ENCODE results near the gene CBX4.
A peak's percentile ranks its signal among the peaks of the same experiment; 100 is the strongest.

The CBX4 gene

DNA sequence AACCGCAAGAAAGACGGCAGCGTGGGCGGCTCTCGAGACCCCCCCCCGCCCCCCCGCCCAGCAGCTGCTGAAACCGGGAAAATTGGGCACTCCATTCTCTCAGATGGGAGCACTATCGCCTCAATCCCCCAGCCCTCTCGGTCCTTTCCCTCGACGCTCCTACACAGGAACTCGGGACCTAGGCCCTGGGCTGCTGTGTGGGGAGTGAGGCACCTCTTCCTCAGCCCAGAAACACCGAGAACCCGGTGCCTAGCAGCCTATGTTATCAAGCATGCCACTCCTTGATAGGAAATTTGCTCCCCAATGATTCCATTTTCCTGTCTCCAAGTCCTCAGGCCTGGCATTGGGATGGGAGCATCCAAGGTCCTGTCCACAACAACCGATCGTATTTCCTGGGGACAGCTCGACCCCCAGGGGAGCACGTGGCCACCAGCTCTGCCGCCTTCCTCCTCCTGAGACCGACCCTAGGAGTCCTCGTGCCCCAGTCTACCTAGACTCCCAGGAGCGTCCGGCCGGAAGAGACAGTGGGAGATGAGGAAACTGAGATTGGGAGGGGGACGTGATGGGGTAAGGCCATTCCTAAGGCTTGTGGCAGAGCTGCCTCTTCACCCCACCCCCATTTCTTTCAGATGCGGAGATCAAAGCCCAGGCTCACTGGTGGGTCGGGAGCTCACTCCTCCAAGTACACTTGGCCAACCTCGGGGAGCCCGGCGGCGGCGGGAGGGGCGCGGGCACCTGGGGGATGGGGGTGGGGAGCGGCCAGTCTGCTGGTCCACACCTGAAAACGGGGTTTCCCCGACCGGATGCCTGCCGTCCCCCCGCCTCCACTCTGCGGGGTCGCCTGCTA is 24.9 kb downstream of the CBX4 start:
- no peak for DNase-seq (ENCODE audit: low read depth in 3 of 3, low spot score in 1 of 3)

DNA sequence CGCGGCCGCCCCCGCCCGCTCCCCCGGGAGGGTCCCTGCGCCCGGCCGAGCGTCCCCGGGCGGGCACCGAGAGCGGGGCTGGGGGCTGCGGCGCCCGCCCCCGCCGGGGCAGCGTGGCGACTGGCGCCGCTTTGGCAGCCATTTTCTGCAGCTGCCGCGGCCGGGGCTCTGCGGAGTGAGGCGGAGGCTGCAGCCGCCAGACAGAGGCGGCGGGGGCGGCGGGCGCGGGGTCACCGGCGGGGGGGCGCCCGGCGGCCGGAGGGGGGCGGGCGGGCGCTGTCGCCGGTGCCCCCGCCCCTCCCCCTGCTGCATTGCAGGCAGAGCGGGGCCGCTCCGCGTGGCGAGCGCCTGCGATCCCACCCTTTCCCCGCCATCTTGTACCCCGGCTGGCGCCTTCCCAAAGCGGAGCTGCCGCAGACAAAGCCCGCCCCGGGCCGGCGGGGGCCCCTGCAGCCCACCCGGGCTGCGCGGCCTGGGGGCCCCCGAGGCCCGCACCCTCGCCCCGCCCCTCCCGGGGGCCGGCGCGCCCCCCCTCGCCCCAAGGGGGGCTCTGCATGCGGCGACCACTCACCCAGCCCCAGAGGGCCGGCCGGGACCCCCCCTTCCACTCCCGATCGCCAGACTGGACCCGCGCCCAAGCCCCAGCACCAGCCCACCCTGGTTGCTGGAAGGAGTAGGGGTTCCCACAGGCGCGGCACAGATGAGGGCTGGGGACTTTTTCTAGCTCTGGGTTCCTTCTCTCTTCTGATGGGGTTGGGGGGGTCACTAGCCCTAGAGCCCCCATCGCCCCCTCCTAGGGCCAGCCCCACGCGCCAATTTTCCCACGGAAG is 25.7 kb downstream of the CBX4 start:
- no peak for DNase-seq (ENCODE audit: low read depth in 3 of 3, low spot score in 1 of 3)

DNA sequence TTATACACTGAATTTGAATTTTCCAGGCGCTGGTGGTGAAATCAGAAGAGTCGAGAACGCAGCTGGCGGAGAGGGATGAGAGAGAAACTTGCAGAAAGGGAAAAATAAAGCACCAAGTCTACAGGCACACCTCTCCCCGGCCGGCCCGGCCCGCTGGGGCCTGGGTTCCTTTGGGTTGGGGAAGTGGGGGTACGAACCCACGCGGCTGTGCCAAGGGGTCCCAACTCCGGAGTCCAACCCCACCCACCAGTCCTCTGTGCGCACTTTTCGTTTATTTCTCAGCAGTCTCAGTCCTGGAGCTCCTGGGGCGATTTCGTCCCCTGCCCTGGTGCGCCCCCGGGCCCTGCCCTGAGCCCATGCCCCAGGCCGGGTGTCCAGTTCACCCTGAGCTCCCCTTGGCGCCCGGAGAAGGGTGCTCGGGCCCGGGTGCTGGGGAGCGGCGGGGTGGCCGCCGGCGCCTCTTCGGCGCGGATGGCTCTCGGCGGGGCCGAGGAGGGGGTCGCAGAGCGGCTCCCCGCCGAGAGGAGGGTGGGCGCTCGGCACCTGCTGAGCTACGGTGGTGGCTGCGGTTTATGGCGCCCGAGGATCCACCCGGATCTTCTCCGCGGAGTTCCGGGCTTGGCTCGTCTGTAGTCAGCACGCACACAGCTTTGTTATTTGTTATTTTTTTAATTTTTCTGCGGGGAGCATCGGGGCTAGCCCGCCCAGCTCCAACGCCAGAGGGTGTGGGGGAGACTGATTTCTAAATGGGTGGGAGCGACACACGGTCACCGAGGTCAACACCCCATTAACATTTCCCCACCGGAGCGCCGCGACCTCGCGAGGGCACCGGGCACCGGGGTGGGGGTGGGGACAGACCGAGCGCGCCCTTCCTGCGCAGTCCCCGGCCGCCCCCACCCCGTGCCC is 26.6 kb downstream of the CBX4 start:
- no peak for DNase-seq (ENCODE audit: low read depth in 3 of 3, low spot score in 1 of 3)

DNA sequence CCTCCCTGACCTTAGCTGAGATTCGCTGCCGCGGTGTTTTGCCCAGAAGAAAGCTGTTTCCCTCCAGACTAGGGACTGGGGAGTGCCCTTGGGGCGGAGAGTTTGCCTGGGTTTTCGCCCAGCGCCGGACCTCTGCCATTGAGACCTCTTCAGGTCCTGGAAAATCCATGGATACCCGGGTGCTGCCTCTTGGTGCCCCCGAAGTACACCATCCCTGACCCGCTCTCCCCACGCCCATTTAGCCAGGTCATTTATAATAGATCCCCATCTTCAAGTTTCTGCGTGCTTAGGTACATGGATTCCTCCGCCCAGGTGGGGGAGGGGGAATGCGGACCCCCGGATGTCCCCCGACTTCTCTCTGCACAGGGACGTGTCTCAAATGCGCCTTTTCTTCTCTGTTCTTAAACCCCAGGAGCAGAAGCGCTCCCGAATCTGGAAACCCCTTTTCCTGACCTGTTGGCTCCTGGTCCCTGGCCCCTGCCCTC is 27.3 kb downstream of the CBX4 start:
- no peak for DNase-seq (ENCODE audit: low read depth in 3 of 3, low spot score in 1 of 3)

DNA sequence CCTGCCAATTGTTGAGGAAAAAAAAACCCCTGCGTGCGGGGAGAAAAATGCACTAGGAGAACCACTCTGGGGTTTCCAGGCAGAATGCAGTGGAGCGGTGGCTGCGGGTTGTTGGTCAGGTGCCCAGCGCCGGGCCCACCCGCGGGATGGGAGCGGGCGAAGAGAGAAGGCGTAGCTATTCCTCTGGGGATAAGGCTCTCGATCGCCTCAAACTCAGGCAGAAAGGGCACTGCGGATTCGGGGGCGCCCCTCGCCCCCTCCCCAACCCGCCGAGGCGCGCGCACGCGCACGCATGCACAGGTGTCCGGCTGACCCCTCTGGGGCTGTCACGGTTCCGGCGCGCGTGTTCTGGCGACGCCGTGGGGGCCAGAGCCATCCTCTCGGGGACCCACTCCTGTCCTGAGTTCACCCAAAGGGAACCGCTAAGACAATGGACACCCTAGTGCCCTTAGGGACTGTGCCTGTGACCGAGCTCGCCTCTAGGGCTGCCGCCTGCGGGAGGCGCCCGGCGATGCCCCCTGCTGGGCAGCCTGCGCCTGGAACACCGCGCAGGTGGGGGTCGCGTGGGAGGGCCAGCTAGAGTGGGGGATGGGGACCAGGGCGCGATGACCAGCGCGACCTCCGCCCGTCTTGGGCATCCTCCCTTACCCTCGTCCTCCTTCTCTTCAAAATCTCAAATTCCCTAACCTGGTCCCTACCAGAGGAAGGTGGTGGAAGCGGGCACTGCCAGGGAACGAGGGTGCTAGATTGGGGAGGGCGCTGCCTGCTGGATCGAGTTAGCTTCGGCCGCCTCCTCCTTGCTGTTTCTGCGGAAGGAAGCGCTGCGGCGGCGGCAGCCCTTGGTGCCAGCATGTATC is 28.0 kb downstream of the CBX4 start:
- no peak for DNase-seq (ENCODE audit: low read depth in 3 of 3, low spot score in 1 of 3)

DNA sequence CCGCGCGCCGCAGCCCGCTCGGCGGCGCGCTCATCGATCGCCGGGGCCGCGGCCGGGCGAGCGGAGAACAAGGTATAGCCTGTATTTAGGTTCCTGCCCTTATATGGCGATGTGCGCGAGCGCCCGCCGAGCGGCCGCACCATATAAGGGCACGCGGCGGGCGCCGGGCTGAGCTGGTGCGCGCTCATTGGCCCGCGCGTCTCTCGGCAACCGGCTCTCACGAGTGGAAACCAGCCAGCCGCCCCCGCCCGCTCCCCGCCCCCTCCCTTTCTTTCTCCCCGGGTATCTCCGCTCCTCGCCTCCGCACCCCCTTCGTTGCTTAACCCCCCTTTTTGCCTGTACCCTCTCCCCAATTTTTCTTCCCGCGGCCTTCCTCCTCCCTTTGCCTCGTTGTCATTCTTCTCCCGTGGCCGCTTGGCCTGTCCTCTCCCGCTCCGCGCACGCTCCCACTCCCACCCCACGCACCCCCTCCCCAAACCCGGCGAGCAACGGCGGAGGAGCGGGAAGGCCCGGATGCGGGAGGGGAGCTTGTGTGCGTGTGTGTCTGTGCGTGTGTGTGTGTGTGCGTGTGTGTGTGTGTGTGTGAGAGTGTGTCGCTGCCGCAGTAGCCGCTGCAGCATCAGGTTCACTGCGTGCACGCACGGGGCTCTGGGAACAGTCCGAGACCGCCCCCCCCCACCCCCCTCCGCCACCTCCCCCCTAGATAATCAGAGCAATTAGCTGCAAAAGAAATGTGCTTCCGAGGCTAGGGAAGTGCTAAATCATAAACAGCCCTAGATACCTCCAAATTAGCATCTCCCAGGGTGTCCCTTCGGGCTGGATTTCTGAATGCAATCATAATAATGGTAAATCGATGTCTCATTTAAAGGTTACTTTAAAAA is 28.9 kb downstream of the CBX4 start:
- DNase-seq (ENCODE audit: low read depth in 3 of 3, low spot score in 1 of 3), result peak; percentile 50 to 68 (median 62)

DNA sequence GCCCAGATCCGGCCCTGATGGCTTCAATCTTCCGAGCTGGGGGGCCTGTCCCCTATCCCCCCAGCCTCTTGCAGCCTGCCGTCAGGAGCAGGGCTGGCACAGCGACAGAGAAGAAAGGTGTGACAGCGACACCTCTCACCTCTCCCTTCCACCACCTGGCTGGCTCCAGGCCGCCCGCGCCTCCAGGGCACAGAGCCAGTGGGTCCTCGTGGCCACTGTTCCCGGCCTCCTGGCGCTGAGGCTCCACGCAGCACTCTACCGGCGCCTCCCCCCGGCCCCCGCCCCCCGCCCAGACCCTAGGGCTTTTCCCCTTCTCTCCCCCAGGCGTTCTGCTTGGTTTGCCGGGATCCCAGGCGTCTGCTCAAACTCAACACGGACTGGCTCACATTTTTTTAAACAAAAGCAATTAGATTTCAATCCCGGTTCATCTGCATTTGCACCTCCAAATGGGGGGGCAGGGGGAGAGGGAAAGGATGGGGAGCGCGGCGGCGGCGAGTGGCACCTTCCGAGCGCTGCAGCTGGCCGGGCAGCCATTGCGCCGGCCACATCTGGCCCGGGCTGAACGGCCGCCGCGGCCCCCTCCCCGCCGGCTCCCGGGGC is 29.6 kb downstream of the CBX4 start:
- DNase-seq (ENCODE audit: low read depth in 3 of 3, low spot score in 1 of 3), result no peak

DNA sequence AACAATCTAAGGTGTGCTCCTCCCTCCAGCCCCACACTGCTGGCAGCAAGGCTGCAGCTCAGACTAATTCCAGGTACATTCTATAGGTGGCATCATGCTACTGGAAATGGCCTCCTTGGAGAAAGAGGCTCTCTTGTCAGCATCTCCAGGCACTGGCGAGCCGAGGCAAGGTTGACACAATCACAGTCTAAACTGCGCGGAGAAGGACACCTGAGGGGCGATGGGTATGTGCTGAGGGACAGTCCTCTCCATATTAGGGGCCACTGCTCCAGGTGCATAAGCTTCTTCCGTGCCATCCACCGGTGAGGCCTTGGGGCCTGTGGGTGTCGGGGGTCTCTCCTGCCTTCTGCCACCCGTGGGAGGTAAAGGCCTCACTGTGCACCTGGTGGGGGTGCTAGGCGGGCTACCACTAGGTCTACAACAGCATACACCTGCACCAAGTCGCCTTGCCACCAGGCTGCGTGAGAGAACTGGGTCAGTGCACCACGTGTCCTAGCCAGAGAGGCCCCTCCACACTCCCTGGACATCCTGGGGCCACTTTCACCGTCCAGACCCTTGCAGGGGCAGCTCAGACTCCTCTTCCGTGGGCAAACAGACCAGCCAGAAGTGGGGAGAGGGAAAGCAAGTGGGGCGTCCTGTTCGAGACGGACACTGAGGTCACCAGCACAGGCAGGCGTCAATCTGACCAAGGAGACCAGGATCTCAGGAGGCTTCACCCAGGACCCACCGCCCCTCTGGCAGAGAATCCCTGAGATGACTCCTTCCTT is 30.3 kb downstream of the CBX4 start:
- no peak for DNase-seq (ENCODE audit: low read depth in 3 of 3, low spot score in 1 of 3)

DNA sequence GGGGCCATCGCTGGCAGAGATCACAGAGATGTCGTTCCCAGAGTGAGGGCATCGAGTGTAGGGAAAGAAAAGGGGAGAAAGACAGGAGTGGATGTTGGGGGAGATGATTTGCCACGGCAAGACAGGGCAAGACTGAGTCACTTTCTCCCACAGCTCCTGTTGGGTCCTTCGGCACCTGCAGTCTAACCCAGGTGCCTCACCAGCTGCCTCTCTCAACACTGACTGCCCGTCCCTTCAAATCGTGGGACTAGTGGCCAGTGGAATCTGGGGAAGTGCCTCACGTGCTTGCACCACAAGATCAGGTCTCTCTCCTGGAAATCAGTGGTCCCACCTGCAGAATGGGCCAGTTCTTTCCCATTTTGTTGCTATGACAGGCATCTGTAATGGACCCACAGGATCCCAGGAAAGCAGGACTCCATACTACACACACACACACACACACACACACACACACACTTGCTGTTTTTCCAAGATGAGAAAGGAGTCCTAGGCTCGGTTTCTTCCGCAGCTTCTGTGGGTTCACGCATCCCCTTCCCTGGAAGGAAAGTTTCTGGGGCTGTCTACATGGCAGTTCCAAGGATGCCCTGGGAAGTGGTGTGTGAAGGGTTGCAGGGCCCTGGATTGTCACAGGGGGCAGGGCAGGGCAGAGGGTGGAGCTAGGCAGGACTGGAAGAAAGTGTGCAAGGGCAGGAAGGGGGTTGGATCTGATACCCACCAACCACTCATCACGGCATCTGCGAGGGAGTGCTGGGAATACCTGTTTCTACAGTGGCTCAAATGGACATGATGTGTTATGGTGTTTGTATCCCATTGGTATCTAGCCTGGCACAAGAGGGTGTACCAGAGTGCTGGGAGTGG is 32.1 kb downstream of the CBX4 start:
- DNase-seq (ENCODE audit: low read depth in 3 of 3, low spot score in 1 of 3), result no peak

DNA sequence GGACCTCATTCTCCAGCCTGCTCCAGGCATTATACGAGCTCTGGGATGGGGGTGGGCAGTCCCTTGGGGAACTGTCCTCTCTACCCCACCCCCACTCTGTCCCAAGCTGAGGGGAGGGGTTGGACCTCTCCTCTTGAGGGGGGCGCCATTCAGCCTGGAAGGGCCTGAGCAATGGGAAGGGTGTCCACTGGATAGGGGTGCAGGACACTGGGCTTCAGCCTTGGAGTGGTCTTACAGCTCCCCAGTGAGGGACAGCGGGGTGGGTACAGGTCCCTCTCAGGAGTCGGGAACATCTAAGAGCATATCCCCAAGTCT is 32.8 kb downstream of the CBX4 start:
- no peak for DNase-seq (ENCODE audit: low read depth in 3 of 3, low spot score in 1 of 3)

DNA sequence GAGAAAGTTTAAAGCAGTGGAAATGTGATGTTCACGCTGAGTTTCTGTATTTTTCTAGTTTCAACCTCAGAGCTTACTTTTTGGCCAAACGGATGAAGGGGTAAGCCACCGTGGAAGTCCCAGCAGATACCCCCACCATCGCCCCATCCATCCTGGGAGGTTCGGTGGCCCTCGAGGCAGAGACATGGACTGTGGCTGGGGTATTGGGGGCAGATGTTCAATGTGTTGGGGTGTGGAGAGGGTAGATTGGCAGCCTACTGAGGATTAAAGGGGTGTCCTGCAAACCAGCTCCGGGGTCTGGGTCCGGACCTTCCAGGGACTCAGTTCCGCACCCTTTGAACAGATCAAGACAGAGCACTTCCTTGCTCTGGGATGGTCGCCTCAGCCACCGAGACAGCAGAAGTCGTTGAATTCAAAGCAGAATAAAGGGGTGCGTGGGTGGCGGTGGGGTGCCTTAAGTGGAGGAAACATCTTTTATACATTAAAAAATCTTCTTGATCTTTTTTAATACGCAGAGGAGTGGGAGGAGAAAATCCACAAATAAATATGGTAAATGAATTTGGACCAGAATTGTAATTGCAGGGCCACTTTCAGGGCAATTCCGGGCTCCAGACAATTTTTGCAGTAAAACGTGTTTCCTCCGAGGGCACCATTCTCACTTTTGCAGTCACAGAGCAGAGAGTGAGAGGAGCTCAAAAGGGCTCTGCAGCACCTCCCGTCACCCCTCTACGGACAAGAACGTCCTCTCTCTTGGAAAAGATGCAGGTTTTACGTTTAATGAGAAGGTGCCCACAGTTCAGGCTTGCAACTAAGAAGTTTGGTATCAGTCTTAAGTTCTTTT is 34.2 kb downstream of the CBX4 start:
- no peak for DNase-seq (ENCODE audit: low read depth in 3 of 3, low spot score in 1 of 3)

DNA sequence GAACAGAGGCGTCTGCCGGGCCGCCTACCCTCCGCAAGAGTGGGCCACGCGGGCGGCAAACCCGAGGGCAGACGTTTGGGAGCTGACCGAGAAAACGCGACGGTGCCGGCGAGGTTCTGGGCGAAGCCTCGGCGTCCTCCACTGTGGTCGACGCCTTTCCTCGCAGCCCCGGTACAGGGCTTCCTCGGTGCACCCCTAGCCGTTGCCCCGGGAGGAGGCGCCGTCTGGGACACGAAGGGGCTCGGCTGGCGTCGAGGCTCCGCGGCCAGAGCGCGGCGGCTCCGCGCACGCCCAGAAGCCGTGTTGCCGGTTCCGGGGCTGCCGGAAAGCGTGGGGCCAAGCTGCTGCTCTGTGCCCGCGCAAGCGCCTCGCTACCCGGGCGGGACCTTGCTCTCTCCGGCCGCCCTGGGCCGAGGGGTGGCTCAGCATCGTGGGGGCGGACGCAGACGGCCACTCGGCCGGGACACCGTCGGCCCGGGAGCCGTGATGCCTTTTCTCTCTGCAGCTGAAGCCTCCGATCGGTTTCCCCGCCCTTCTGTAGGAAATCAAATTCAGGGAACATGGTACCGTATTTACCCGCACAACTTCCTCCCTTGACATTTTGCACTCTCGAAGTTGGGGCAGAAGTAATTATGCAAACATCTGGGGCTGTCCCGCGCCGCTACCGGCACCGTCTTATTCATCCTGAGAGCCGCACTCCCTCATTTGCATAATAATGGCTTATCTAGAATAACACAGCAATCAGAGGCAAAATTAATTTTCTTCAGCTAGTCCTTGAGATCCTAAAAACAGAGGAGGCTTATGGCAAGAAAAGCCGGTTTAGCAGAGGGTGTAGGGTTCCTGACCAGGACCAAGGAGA is 35.0 kb downstream of the CBX4 start:
- peak in 1 of 3 donors; percentile 53 for DNase-seq (ENCODE audit: low read depth in 3 of 3, low spot score in 1 of 3)

DNA sequence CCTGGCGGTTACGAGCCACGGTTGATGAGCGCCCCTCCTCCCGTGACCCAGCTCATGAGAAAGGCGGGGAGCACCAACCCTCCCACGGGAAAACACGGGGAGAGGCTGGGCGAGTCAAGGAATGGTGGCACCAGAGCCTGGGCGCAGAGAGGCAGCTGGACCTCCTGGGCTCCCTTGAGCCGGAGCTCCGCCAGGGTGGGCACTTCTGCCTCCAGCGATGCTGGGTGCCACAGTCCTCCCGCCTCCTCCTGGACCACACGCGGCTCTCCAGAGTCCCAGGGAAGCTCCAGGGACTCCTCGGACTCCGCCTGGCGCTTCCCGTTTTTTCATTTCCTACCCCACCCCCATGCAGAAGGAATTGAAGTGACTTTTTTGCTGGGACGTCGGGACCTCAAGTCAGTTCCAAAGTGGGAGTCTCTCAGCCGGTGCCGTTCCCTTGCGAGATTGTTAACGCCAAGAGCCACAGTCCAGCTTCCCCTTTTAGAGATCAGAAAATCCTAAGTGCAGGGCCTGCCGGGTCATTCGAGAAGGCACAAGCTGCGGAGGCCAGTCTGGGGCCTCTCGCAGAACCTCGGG is 35.7 kb downstream of the CBX4 start:
- DNase-seq (ENCODE audit: low read depth in 3 of 3, low spot score in 1 of 3), result no peak

DNA sequence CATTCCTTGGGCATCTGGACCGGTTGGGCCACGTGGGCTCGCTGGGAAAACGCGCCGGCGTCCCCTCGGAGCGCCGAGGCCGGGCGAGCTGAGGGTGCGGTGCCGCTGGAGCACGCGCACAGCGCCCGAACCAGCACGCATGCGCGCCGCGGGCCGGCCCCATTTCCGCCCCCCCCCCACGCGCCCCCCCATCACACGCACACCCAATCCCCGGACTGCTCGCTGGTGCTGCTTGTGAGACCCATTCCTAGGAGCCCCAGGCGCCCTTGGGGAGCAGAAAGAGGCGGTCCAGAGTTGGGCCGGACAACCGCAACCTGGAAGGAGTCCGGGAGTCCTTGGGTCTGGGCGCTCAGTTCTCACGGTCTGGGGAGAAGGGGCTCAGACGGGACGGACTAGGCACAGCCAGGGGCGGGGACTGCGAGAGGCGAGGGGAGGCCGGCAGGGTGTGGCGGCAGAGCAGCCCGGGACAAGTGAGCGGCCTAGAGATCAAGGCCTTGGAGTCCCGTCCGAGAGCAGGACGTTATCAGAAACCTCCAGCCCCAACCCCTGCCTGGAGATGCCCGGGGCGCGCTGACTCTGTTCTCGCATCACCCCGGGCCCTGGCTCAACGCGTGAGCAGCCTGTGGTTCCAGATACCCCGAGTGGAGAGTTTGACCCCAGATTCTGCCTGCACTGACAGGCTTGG is 36.4 kb downstream of the CBX4 start:
- no peak for DNase-seq (ENCODE audit: low read depth in 3 of 3, low spot score in 1 of 3)

All from stimulated activated CD4-positive, alpha-beta T cell treated with anti-CD3 and anti-CD28 coated beads, TNF-alpha, amount 100 ng/mL, for 1 hour (primary cell).